Activated CD4-positive, alpha-beta T cell treated with anti-CD3 and anti-CD28 coated beads, Interleukin-2, amount 50 U/mL, for 48 hours (primary cell): ENCODE results near the gene USP9X.
"Not testable (repeated sequence)": the region's sequence is repeated elsewhere in the genome, so short reads cannot be mapped to it uniquely, and the experiment has no call there.

ENCODE experiments used
- DNase-seq, 2 experiments: peaks; one replicate each; pipeline ENCODE4 v3.0.0-alpha.2; 2020

Gene USP9X

GRCh38 chrX:41084893-41085511, at the start of gene USP9X:
Gene USP9X (plus strand): TSS chrX:41085445. CDS start chrX:41123629, 38,184 bp downstream.
- DNase-seq = peak; percentile 83 to 85

DNA sequence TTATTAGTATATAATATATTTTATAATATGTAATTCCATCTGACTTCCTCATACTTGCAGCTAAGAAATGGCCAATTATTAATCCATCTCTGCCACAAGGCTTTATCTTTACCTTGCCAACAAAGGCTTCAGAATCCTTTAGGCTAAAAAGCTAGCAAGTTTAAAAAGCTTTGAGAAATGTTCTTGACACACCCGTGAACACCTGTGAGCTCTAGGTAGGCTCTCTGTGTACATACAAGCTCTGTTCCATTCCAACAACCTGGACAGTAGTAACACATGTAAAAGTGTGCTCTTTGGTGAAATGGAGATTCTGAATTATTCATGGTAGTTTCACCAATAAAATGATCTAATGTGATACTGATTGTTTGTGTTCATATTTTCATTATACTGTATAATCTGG, 49.7 kb upstream of the USP9X start:
- no peak for DNase-seq

DNA sequence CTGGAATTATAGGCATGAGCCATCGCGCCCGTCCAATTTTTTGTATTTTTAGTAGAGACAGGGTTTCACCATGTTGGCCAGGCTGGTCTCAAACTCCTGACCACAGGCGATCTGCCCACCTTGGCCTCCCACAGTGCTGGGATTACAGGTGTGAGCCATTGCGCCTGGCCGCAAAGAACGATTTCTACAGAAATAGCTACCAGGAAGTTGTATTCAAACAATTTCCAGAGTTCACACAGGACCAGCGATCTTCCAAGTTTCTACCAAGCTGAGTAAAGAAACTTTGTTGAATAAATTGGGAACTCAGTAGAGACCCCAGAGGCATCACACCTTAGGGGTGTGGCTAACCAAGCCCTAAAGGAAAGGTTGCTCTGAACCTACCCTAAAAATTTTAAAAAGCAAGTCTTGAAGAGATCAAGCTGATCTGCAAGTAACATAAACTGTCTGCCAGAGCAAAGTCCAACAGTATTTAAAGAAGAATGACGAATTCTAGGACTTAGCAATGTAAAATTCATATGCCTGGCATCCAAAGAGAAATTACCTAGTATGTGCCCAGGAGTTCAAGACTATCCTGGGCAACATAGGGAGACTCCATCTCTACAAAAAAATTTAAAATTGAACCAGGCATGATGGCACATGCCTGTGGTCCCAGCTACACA, 48.4 kb upstream of the USP9X start:
- DNase-seq = no peak

GRCh38 chrX:41043196-41043595, 42.0 kb upstream of the USP9X start:
- no peak for DNase-seq

- no peak for DNase-seq
These were observed 41.4 kb upstream of the USP9X start for GRCh38 chrX:41043674-41044345.

- no peak for DNase-seq
These were observed 39.2 kb upstream of the USP9X start for GRCh38 chrX:41045960-41046567.

GRCh38 chrX:41047878-41048534, 37.2 kb upstream of the USP9X start:
- no peak for DNase-seq

DNA sequence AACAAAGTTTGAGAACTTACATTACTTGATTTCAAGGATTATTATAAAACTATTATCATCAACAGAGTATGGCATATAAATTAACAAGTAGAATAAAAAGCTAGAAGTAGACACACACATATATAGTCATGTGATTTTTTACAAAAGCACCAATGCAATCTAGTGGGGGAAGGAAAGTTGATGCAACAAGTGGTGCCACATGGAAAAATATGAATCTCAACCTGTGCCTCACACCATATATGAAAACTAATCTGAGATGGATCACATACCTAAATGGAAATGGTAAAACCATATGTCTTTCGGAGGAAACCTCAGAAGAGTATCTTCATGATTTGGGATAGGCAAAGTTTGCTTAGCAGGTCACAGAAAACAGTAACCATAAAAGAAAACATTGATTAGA, 34.9 kb upstream of the USP9X start:
- DNase-seq = no peak

- no peak for DNase-seq
These were observed 34.0 kb upstream of the USP9X start for GRCh38 chrX:41051288-41051687.

GRCh38 chrX:41055740-41056139, 29.5 kb upstream of the USP9X start:
- DNase-seq = no peak

- DNase-seq = not testable (repeated sequence)
These were observed 22.0 kb upstream of the USP9X start for GRCh38 chrX:41063276-41063675.

DNA sequence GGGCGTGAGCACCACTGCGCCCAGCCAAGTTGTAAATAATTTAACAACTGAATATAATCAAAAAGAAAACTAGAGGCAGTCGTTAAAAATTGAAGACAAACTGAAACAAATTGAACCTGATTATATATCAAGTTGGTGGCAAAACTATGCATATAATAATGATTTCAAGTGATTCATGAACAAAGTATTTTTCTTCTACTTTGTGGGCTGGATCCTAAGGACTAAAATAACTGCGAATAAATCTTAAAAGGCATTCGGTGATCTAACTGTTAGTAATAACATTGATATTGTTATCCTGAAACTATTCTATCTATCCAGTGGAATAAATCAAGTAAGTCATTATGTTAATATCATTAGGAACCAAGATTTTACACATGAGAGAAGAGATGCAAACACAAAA, 21.2 kb upstream of the USP9X start:
- DNase-seq = no peak

- DNase-seq = no peak
These were observed 18.9 kb upstream of the USP9X start for GRCh38 chrX:41066391-41066790.

DNA sequence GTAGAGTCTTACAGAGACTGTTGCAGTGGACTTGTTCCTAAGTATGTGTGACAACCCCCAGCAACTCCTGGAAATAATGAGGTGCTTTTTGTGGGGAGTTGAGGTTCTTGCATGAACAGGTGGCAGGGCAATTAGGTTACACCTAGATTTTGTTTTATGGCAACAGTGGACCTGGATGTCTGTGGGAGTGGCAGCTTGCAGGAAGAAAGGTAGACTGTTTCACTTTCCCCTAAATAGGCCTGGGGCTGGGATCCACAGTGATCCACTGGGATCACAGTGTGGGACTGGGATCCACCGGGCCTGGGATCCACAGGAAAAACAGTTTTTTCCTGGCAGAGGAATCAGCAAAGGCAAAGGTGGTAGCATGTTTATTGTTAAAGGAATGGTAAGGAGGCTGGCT, 18.3 kb upstream of the USP9X start:
- DNase-seq = no peak

DNA sequence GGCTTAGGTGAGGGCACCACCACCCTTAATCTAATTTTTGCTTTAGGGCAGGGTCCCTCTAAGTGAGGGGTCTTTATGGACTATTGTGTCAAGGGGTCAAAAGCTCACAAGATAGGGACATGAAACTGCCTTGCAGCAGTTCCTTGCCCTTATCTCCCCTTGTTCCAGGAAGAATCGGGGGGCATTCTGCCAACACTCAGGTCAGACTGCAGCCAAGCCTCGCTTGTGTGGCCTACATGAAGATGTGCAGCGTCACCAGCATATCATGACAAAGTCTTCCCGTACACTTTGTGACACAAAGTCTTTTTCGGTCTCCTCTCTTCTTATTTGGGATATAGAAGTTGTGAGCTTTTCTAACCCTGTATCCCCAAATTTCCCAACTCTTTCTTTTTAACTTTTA, 17.5 kb upstream of the USP9X start:
- no peak for DNase-seq

- DNase-seq = no peak
These were observed 8.5 kb upstream of the USP9X start for GRCh38 chrX:41076742-41077141.

GRCh38 chrX:41081821-41082220, 3.4 kb upstream of the USP9X start:
- no peak for DNase-seq

DNA sequence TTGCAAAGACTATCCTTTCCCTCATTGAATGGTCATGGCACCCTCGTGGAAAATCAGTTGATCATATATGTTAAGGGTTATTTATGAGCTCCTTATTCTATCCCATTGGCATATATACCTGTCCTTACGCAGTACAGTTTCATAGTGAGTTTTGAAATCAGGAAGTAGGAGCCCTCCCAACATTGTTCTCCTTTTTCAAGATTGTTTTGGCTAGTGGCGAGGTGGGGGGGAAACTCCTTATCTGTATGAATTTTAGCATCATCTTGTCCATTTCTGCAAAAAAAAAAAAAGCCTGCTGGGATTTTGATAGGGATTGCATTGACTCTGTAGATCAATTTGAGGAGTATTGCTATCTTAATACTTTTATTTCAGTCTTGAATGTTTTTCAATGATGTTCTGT, 2.5 kb upstream of the USP9X start:
- no peak for DNase-seq

DNA sequence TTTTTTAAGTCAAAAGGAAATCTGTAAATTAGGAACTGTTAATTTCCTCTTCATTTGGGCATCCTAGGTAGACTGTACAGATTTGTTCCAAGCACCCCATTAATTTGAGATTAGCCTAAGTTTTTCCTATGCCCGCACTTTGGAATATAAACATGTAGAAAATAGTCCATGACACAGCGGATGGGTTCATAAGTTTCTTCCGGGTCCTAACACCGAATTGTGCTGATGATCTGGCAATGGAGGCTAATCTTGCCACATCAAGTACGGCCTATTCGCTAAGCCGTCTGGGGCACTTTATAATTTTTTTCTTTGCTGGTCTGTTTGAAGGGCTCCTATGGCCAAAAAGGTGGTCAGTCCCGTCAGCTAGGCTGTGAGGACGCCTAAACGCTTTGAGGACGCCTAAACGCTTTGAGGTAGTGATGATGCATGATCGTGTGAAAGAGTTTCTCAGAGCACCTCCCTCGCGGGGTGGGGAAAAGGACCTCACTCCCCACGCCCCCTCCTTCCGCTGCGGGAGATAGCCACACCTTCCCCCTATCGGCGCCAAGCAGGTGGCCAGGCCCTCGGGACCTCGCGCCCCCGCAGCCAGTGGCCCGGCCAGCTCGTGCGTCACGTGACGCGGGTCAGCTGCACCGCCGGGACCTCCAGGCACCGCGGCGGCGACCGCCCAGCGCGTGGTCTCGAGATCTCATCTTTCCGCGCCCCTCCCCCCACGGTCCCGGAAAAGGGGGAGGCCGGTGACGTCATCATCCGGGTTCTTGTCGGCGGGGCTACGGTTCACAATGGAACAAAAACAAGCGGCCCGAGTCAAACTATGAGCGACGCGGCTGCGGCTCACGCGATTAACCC, 977 bp upstream of the USP9X start:
- peak; percentile 94 to 95 for DNase-seq

DNA sequence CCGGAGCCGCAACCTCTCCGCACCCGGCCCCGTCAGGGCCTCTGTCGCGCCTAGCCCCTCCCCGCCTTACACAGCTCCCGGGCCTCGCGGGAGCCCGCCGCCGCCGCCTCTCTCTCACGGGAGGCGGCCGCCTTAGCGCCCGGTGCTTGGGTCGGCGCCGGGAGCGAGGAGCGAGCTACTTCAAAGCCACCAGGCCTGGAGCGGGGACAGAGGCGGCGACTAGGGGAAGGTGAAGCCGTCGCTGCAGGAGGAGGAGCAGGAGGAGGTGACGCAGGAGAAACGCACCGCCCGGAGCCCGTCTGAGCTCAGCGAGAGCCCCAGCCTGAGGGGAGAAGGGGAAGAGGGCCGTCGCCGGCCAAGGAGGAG, 250 bp downstream of the USP9X start:
- DNase-seq = peak; percentile 46 to 55

DNA sequence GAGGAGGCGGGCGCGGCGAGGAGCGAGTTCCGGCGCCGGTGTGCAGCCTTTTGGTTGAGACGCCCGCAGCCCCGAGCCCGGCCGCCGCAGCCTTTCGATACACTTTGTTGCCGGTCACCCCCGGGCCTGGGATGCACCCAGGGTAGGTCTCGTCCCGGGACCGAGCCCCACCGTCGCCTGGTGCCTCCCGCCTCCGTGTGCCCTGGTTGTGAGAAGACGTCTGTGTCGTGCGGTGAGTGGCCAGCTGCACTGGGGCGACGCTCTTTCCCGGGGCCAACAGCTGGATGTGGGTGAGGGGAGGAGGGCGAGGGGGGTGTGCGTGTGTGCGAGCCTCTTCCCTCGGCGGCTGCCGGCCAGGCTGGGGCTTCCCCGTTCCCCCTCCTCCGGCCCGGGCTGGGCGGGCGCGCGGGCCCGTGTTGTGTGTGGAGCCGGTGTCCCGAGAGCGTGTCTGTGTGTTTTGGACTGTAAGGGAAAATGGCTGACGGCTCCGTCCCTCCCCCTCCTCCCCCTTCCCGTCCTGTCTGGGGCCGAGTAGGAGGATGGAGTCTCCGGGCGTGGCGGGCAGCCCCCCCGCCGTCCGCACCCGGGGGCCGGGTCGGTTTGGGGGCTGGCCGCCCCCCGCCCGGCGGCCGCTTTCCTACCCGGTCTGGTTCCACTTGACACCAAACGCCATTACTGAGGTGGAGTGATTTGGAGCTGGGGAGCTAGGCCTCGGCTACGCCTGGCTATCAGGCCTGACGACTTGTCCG, 807 bp downstream of the USP9X start:
- peak; percentile 41 to 47 for DNase-seq

DNA sequence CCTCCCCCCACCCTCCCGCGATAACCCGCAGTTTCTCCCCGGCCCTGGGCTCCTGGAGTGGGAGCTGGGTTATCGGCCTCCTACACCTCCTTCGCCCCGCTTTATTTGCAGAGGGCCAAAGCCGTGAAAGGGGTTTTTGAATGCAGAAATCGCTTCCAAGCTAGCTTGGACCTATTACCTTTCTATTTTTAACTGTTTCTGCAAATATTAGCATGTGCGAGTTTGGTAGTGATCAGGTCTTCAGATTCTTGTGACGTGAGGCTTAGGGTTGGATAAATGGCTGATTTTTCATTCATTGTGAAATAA, 1.3 kb downstream of the USP9X start:
- peak; percentile 43 to 48 for DNase-seq
